ENCODE data around the gene LDB3. TPM values are rescaled to one million over a fixed set of nuclear protein-coding genes. Genes with fewer than 3 reads are reported as not detected.

LDB3 gene
- total RNA-seq, 2 experiments from 2014 or later = 0.10 to 0.38 TPM

DNA sequence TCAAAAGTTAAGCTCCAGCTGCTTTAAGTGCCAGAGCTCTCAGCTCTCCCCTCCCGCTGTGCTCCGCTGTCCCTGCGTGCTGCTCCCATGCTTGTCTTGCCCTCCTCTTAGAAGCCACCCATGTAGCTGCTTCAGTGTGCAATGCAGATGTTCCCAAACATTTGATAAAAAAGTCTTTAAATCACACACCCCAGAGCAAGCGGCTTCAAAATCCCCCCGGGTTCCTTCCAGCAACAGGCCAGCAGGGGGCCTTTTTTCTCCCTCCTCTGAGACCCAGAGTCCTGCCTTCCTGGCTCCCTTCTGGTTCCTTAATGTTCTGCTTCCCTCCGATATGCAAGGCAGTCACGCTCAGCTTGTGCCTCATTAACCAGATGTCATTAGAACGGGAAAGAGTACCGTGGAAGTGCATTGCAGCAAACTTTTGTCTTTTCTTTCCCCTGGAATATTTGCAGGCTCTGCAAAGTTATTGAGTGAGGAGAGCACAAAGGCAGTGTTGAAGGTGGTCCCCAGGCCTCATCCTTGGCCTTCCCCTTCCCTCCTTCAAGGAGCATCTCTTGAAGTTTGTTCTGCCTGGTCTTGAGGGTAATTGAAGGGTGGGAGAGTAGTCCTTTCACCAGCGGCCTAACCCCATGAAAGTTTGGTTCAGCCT is 25.5 kb downstream of the LDB3 start:
- Mint-ChIP-seq H3K36me3 (ENCODE audit: low read depth) (no peaks in the 10 kb centered on the region), H3K4me3 (no peak overlapping the region), H3K9me3 (no peaks in the 10 kb centered on the region), H3K4me1 (ENCODE audit: low read depth) (no peaks in the 10 kb centered on the region), H3K27ac (no peak overlapping the region), H3K27me3 (ENCODE audit: low read depth) (no peaks in the 10 kb centered on the region)
- CTCF ChIA-PET = interaction anchor here (0.5 to 4.9 kb wide), 10 partner anchors 9 to 245 kb away, joined by 3 to 31 read pairs (median 3); no protein-coding TSS in a partner anchor
- intact Hi-C loops (cut with micrococcal nuclease) = loop anchor here (1.0 kb wide), 1 partner anchor 205 kb away; no protein-coding TSS in a partner anchor
- peak; percentile 55 for DNase-seq

DNA sequence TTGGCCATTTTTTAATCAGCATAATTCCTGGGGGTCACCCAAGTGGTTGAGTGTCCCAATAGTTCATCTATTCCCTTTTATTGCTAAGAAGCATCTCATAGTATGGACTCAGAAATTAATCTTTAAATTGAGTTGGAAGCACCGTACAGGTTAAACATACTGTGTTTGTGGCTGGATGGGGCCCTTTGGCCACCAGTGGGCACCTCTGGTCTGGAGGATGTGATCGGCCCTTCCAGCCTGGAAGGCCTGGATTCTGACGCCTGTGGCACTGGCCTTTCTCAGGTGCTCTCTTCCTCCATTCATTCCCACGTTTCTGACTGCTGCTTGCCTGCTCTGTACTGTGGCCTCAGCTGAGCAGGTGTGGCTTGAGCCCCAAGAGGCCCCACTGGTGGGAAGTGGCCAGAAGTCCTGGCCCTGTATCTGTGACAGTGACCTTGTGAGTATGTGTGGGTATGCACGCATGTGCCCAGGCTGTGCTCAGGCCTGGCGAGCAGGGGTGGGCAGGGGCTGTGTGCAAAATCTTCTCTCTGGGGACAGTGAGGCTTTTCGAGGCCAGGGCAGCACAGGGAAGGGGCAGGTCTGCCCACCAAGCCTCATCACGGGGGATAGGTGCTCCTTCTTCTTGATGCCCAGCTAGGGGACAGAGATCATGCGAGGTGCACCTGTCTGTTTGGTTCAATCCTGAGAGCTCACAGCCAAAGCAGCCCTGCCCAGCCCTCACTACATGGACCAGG is 30.1 kb downstream of the LDB3 start:
- intact Hi-C loops (cut with micrococcal nuclease) = no loop called here
- Mint-ChIP-seq H3K4me1 (ENCODE audit: low read depth) (no peaks in the 10 kb centered on the region), H3K9me3 (no peaks in the 10 kb centered on the region), H3K36me3 (ENCODE audit: low read depth) (no peaks in the 10 kb centered on the region), H3K27ac (no peak overlapping the region), H3K4me3 (no peak overlapping the region), H3K27me3 (ENCODE audit: low read depth) (no peaks in the 10 kb centered on the region)
- CTCF ChIA-PET = no interaction called here
- DNase-seq = no peak

DNA sequence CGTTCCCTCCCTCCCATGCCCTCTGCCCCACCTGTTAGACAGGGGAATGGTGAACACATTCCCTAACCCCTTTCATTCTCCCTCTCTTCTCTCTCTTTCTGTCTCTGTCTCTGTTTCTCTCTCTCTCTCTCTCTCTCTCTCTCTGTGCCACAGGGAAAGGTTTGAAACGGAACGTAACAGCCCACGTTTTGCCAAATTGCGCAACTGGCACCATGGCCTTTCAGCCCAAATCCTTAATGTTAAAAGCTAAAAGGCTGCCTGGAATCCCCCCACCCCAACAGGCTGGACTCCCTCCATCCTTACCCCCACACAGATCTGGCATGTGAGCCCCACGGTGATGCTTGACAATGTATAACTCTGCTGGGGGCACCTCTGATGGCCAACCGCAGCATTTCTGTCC is 30.8 kb downstream of the LDB3 start:
- H3K27me3 Mint-ChIP-seq (ENCODE audit: low read depth) = no peaks in the 10 kb centered on the region
- no peak for DNase-seq
- no peak overlapping the region for H3K4me3 Mint-ChIP-seq
- H3K4me1 Mint-ChIP-seq (ENCODE audit: low read depth) = no peaks in the 10 kb centered on the region
- no peaks in the 10 kb centered on the region for H3K36me3 Mint-ChIP-seq (ENCODE audit: low read depth)
- intact Hi-C loops (cut with micrococcal nuclease) = no loop called here
- no peak overlapping the region for H3K27ac Mint-ChIP-seq
- CTCF ChIA-PET = interaction anchor here (0.6 kb wide), 1 partner anchor 46 kb away, joined by 5 read pairs; no protein-coding TSS in a partner anchor
- no peaks in the 10 kb centered on the region for H3K9me3 Mint-ChIP-seq

DNA sequence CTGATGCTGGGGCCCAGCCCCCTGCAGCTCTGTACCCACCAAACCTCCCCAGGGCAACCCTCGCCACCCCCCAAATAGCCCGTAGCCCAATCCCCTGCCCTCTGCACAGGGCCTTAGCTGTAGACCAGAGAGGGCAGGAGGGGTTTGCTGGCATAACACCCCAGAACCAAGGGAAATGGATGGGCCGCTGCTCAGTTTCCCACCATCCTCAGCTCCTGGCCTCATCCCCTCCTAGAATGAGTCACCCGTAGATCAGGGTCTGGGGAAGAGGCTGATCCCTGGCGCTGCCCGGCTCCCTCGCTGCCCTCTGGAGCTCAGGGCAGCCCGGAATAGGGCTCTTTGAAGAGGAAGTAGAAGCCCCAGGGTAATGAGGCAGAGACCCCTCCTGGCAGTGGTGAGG is 31.2 kb downstream of the LDB3 start:
- DNase-seq = no peak
- CTCF ChIA-PET = interaction anchor here (0.6 to 1.2 kb wide), 2 partner anchors 45 to 199 kb away, joined by 3 to 5 read pairs; no protein-coding TSS in a partner anchor
- intact Hi-C loops (cut with micrococcal nuclease) = no loop called here

DNA sequence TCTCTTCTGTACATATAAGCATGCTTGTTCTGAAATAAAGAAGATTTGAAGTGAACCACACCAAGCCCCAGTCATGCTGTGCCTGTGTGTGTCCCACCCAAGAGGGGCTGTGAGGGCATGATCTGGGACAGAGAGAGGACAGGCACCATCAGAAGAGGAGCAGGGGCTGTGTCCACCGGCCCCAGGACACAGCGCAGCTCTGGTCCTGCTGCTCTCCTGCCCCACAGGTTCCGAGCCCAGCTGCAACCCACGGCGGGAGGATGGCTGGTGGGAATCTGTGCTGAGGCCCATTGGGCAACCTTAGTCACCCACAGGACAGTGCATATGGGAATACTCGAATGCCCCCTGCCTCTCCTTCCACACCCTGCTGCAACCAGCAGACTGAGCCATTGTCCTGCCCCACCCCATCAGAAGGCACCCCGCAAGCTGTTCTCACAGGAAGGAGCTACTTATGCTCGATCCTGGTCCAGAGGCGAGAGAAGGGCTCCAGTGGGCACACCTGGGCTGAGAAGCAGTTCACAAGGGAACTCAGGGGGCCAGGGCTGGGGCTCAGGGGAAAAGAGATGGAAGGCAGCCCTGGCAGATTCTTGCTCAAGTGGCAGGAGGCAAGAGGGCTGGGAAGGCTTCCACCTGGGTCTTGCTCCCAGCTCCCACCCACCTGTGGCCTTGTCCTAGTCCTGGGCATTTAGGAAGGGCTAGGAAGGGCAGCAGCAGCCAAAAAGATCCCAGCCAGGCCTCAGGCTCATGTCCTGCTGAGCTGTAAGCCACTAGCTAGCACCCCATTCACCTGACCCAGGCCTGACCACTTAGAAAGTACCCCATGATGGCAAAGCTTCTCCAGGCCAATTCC is 31.9 kb downstream of the LDB3 start:
- H3K9me3 Mint-ChIP-seq = no peaks in the 10 kb centered on the region
- CTCF ChIA-PET = interaction anchor here (1.2 kb wide), 1 partner anchor 199 kb away, joined by 3 read pairs; no protein-coding TSS in a partner anchor
- no peaks in the 10 kb centered on the region for H3K27me3 Mint-ChIP-seq (ENCODE audit: low read depth)
- H3K4me1 Mint-ChIP-seq (ENCODE audit: low read depth) = no peaks in the 10 kb centered on the region
- no peaks in the 10 kb centered on the region for H3K36me3 Mint-ChIP-seq (ENCODE audit: low read depth)
- no peak overlapping the region for H3K4me3 Mint-ChIP-seq
- DNase-seq = no peak
- no peak overlapping the region for H3K27ac Mint-ChIP-seq
- intact Hi-C loops (cut with micrococcal nuclease) = no loop called here

More for the DNA sequence above, 31.2 kb downstream of the LDB3 start:
- Mint-ChIP-seq H3K4me1 (ENCODE audit: low read depth) (no peaks in the 10 kb centered on the region), H3K4me3 (no peak overlapping the region), H3K36me3 (ENCODE audit: low read depth) (no peaks in the 10 kb centered on the region), H3K27me3 (ENCODE audit: low read depth) (no peaks in the 10 kb centered on the region), H3K27ac (no peak overlapping the region), H3K9me3 (no peaks in the 10 kb centered on the region)

DNA sequence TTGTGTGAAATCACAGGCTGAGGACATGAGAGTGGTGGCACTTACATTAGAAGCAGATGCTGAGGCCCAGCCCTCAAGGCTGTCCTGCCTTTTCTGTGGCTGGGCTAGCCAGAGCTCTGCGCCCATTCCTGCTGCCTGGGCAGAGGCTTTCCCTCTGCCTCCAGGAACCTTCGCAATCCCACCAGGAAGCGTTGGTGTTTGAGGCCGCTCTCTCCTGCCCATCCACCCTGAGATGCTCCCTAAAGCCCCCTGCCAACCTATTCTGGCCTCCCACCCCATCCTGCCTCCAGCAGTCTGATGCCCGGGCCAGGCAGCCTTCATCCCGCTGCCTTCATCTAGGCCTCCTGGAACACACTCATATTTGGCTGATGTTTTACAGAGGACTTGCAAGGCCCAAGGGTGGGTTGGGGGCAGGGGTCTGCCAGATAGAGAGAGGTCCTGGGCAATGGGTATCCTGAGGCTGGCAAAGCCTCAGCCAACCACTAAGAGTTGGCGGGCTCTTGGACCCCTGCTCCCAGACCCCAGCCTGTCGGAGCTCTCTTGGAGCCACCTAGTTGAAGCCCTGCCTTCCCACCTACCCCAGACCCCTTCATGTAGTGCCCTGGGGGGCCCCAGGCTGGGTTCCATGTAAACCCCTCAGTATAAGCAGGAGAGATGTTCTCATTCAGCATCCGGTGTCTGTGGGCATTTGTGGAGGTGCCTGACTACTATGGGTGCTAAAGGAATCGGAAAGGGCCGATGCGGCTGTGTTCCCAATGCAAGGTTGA is 32.7 kb downstream of the LDB3 start:
- CTCF ChIA-PET = interaction anchor here (1.2 kb wide), 1 partner anchor 198 kb away, joined by 3 read pairs; no protein-coding TSS in a partner anchor
- Mint-ChIP-seq H3K9me3 (no peaks in the 10 kb centered on the region), H3K36me3 (ENCODE audit: low read depth) (no peaks in the 10 kb centered on the region), H3K27me3 (ENCODE audit: low read depth) (no peaks in the 10 kb centered on the region), H3K27ac (no peak overlapping the region), H3K4me3 (no peak overlapping the region), H3K4me1 (ENCODE audit: low read depth) (no peaks in the 10 kb centered on the region)
- intact Hi-C loops (cut with micrococcal nuclease) = no loop called here
- no peak for DNase-seq

DNA sequence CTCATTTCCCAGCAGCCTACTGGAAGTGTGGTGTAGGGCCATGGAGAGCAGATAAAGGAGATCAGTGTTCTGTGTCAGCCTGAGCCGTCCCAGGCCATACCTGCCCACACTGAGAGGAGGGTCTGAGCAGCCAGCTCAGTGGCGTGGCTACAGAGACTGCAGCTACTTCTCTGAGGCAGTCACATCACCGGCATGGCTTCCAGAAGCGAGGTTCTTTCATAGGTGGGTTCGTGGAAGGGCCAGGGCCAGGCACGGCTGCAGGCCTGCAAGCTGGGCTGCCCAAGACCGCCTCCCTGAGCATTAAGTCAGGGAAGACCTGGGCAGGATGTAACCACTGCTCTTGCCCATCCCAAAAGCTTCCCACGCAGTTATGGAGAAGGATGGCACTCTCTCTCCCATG is 34.9 kb downstream of the LDB3 start:
- no peak for DNase-seq
- no peak overlapping the region for H3K27ac Mint-ChIP-seq
- no peaks in the 10 kb centered on the region for H3K36me3 Mint-ChIP-seq (ENCODE audit: low read depth)
- no peak overlapping the region for H3K4me3 Mint-ChIP-seq
- no peaks in the 10 kb centered on the region for H3K4me1 Mint-ChIP-seq (ENCODE audit: low read depth)
- no peaks in the 10 kb centered on the region for H3K9me3 Mint-ChIP-seq
- CTCF ChIA-PET = interaction anchor here (0.7 kb wide), 1 partner anchor 264 kb away, joined by 8 read pairs; no protein-coding TSS in a partner anchor
- no peaks in the 10 kb centered on the region for H3K27me3 Mint-ChIP-seq (ENCODE audit: low read depth)
- intact Hi-C loops (cut with micrococcal nuclease) = no loop called here

DNA sequence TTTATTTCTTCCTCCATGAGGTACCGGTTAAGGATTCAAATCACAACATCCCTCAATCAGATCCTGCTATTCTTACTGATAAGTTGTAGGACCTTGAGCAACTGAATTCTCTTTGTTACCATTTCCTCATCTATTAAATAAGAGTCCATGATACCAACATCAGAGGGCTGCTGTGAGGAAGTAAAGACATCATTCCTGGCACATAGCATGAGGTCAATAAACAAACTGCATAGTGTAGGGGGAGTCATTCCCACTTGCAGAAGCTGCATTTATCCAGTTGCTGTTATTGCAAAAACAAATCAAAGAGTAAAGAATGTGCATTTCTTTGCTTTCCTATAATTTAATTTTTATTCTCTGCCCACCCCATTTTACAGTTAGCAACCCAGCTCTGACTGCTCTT is 36.8 kb downstream of the LDB3 start:
- no peak overlapping the region for H3K4me3 Mint-ChIP-seq
- peaks cover 3% of the 10 kb centered on the region for H3K4me1 Mint-ChIP-seq (ENCODE audit: low read depth)
- no peaks in the 10 kb centered on the region for H3K36me3 Mint-ChIP-seq (ENCODE audit: low read depth)
- no peaks in the 10 kb centered on the region for H3K27me3 Mint-ChIP-seq (ENCODE audit: low read depth)
- CTCF ChIA-PET = no interaction called here
- intact Hi-C loops (cut with micrococcal nuclease) = no loop called here
- H3K9me3 Mint-ChIP-seq = no peaks in the 10 kb centered on the region
- DNase-seq = no peak
- H3K27ac Mint-ChIP-seq = no peak overlapping the region

DNA sequence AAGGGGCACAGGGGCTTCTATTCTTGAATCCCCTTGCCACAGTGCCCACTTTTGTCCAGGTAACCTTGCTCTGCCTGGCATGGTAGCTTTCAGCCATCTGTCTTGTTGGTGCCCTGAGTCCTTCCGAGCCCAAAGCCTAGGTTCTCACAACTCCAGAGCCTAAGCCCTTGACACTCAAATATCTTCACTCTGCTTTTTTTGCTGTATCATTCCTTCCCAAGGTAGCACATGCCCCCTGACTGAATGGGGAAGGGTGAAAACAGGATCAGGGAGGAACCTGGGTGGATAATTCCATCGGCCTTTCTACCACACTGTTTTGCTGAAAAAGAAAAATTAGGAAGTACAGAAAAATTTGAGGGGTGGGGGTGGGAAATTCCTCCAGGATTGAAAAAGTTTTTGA is 37.6 kb downstream of the LDB3 start:
- Mint-ChIP-seq H3K27ac (no peak overlapping the region), H3K27me3 (ENCODE audit: low read depth) (no peaks in the 10 kb centered on the region), H3K9me3 (no peaks in the 10 kb centered on the region), H3K36me3 (ENCODE audit: low read depth) (no peaks in the 10 kb centered on the region), H3K4me1 (ENCODE audit: low read depth) (peaks cover 9% of the 10 kb centered on the region), H3K4me3 (no peak overlapping the region)
- intact Hi-C loops (cut with micrococcal nuclease) = no loop called here
- CTCF ChIA-PET = interaction anchor here (0.9 kb wide), 1 partner anchor 304 kb away, joined by 4 read pairs; no protein-coding TSS in a partner anchor
- DNase-seq = no peak

DNA sequence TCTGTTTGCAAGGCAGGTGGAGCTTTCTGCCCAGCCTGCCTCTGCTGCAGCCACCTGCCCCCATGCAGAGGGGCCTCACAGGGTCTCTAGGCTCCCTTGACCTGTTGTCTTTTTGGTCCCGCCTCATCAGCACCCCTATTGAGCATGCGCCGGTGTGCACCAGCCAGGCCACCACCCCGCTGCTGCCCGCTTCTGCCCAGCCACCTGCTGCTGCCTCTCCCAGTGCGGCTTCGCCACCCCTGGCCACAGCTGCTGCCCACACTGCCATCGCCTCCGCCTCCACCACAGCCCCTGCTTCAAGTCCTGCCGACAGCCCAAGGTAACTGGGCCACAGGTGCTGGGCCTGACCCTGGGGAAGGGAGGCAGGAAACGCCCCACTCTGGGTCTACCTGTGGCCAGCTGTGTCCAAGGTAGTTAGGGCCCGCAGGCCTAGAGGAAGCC is 38.1 kb downstream of the LDB3 start:
- CTCF ChIA-PET = interaction anchor here (0.6 to 0.9 kb wide), 2 partner anchors 18 to 304 kb away, joined by 3 to 4 read pairs; no protein-coding TSS in a partner anchor
- Mint-ChIP-seq H3K27ac (no peak overlapping the region), H3K4me1 (ENCODE audit: low read depth) (peaks cover 10% of the 10 kb centered on the region), H3K27me3 (ENCODE audit: low read depth) (no peaks in the 10 kb centered on the region), H3K36me3 (ENCODE audit: low read depth) (no peaks in the 10 kb centered on the region), H3K9me3 (no peaks in the 10 kb centered on the region), H3K4me3 (no peak overlapping the region)
- intact Hi-C loops (cut with micrococcal nuclease) = no loop called here
- DNase-seq = no peak

DNA sequence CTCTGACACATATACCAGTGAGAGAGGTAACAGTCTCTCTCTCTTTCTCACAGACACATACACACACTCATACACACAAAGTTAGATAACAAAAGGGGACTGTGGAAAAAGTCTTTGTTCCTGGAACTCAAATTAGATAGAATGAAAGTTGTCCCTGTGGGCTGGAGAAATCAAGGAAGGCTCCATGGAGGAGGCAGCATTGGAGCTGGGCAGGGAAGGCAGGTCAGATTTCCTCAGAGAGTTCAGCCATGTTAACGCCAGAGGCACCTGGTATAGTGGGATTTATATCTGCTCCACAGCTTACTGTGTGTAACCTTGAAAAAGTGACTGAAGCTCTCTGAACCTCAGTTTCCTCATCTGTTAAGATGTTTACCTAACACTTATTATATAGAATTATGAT is 38.7 kb downstream of the LDB3 start:
- H3K36me3 Mint-ChIP-seq (ENCODE audit: low read depth) = no peaks in the 10 kb centered on the region
- CTCF ChIA-PET = interaction anchor here (0.6 kb wide), 1 partner anchor 18 kb away, joined by 3 read pairs; no protein-coding TSS in a partner anchor
- DNase-seq = no peak
- no peaks in the 10 kb centered on the region for H3K27me3 Mint-ChIP-seq (ENCODE audit: low read depth)
- H3K27ac Mint-ChIP-seq = no peak overlapping the region
- no peak overlapping the region for H3K4me3 Mint-ChIP-seq
- H3K9me3 Mint-ChIP-seq = no peaks in the 10 kb centered on the region
- intact Hi-C loops (cut with micrococcal nuclease) = no loop called here
- peaks cover 10% of the 10 kb centered on the region for H3K4me1 Mint-ChIP-seq (ENCODE audit: low read depth)

All from activated naive CD4-positive, alpha-beta T cell treated with anti-CD3 and anti-CD28 coated beads for 36 hours (primary cell).